Activated T-helper 2 cell treated with anti-CD3 and anti-CD28 coated beads, Interferon-gamma antibody, Interleukin-2, Interleukin-4, amounts not matched to agents 10 μg/mL and 5 μg/mL and 100 μg/mL, durations not matched to agents 14 hours and 24 hours and 36 hours (primary cell): ENCODE data around the gene PASK. TPM values are rescaled to one million over a fixed set of nuclear protein-coding genes. Genes with fewer than 3 reads are reported as not detected.

Experiments used
- DNase-seq: peaks from one replicate; pipeline ENCODE4 v3.0.0; 2021; ENCODE audit warnings: low spot score
- H3K27ac Mint-ChIP-seq: one replicate; pipeline ENCODE4 v1.8.0; 2021; ENCODE audit warnings: mixed read lengths
- H3K27me3 Mint-ChIP-seq: one replicate; pipeline ENCODE4 v1.8.0; 2021; ENCODE audit warnings: low read depth, mixed read lengths
- H3K36me3 Mint-ChIP-seq: one replicate; pipeline ENCODE4 v1.8.0; 2021; ENCODE audit warnings: low read depth, mixed read lengths
- H3K4me1 Mint-ChIP-seq: one replicate; pipeline ENCODE4 v1.8.0; 2021; ENCODE audit warnings: low read depth, mixed read lengths
- H3K4me3 Mint-ChIP-seq: one replicate; pipeline ENCODE4 v1.8.0; 2021; ENCODE audit warnings: low read depth, mild to moderate bottlenecking, moderate library complexity, mixed read lengths
- H3K9me3 Mint-ChIP-seq: one replicate; pipeline ENCODE4 v1.8.0; 2021; ENCODE audit warnings: mixed read lengths
- intact Hi-C: fragments of 100-400 bp; cut with micrococcal nuclease; formaldehyde crosslinking; loops from one replicate; pipeline ENCODE4 v1.15.1; 2023
- total RNA-seq: library from RNA; stranded (reverse); gene quantifications from 2 replicates; pipeline ENCODE4 v1.2.3, GENCODE V29; 2022

The PASK gene
- total RNA-seq, 1 donor from 2014 or later = 75.8 TPM

DNA sequence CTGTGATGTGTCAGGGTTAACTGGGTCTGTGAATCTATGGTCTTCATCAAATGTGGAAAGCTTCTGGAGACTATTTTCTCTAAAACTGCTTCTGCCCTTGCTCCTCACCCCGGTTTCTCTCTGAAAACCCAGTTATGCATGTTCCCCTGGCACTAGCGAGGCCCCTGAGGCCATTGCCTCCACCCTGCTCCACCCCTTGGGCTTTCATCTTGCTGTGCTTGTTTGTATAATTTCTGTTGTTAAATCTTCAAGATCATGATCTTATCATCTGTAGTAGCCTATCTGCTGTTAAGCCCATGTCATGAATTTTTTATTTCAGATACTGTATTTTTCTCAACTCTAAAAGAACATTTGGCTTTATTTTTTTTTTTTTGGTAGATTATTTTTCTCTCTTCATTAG, 24.3 kb upstream of the PASK start:
- Mint-ChIP-seq H3K36me3 (peaks cover 71% of the 10 kb centered on the region), H3K9me3 (peaks cover 23% of the 10 kb centered on the region), H3K27me3 (no peaks in the 10 kb centered on the region), H3K4me3 (no peak overlapping the region), H3K4me1 (peaks cover 2% of the 10 kb centered on the region), H3K27ac (no peak overlapping the region)
- intact Hi-C loops = no loop called here
- no peak for DNase-seq

- intact Hi-C loops = no loop called here
- H3K36me3 Mint-ChIP-seq = peaks cover 71% of the 10 kb centered on the region
- no peak for DNase-seq
- peaks cover 23% of the 10 kb centered on the region for H3K9me3 Mint-ChIP-seq
- H3K4me3 Mint-ChIP-seq = no peak overlapping the region
- H3K4me1 Mint-ChIP-seq = no peaks in the 10 kb centered on the region
- no peaks in the 10 kb centered on the region for H3K27me3 Mint-ChIP-seq
- no peak overlapping the region for H3K27ac Mint-ChIP-seq
Measured at GRCh38 chr2:241168366-241168765, 19.1 kb upstream of the PASK start.

GRCh38 chr2:241163601-241164118, 14.4 kb upstream of the PASK start:
- Mint-ChIP-seq H3K27me3 (no peaks in the 10 kb centered on the region), H3K36me3 (peaks cover 67% of the 10 kb centered on the region), H3K9me3 (no peaks in the 10 kb centered on the region), H3K27ac (no peak overlapping the region), H3K4me1 (peaks cover 1% of the 10 kb centered on the region), H3K4me3 (no peak overlapping the region)
- DNase-seq = no peak
- intact Hi-C loops = no loop called here

- H3K27me3 Mint-ChIP-seq = no peaks in the 10 kb centered on the region
- peaks cover 1% of the 10 kb centered on the region for H3K4me1 Mint-ChIP-seq
Measured at GRCh38 chr2:241161646-241162281, 12.5 kb upstream of the PASK start.

GRCh38 chr2:241160318-241160717, 11.0 kb upstream of the PASK start:
- DNase-seq = no peak
- peaks cover 3% of the 10 kb centered on the region for H3K4me1 Mint-ChIP-seq
- no peaks in the 10 kb centered on the region for H3K27me3 Mint-ChIP-seq
- H3K4me3 Mint-ChIP-seq = no peak overlapping the region
- H3K9me3 Mint-ChIP-seq = no peaks in the 10 kb centered on the region
- peaks cover 61% of the 10 kb centered on the region for H3K36me3 Mint-ChIP-seq
- intact Hi-C loops = no loop called here
- no peak overlapping the region for H3K27ac Mint-ChIP-seq

More at GRCh38 chr2:241161646-241162281, 12.5 kb upstream of the PASK start:
- H3K36me3 Mint-ChIP-seq = peaks cover 68% of the 10 kb centered on the region
- intact Hi-C loops = no loop called here
- no peak overlapping the region for H3K27ac Mint-ChIP-seq
- DNase-seq = no peak
- no peaks in the 10 kb centered on the region for H3K9me3 Mint-ChIP-seq
- H3K4me3 Mint-ChIP-seq = no peak overlapping the region

DNA sequence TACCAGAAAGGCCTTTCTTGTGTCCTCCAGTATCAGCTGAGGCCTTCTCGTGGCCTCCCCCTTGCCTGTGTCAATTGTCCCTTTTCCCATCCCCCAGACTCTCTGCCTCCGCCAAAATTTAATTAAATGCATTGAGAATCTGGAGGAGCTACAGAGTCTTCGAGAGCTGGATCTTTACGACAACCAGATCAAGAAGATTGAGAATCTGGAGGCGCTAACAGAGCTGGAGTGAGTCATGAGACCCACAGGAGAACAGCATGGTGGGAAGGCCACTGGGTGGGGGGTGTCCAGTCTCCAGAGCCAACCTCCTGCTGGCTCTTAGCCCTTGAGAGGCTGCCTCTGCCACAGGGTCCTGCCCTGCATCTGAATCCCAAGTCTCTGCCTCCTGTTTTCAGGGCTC, 9.8 kb upstream of the PASK start:
- Mint-ChIP-seq H3K27ac (no peak overlapping the region), H3K9me3 (no peaks in the 10 kb centered on the region), H3K27me3 (no peaks in the 10 kb centered on the region), H3K36me3 (peaks cover 64% of the 10 kb centered on the region), H3K4me3 (no peak overlapping the region), H3K4me1 (peaks cover 3% of the 10 kb centered on the region)
- intact Hi-C loops = loop anchor here (10.0 kb wide), 2 partner anchors 476 to 594 kb away; partner anchors contain the start of genes ATG4B, DUSP28, RNPEPL1 and THAP4
- no peak for DNase-seq

DNA sequence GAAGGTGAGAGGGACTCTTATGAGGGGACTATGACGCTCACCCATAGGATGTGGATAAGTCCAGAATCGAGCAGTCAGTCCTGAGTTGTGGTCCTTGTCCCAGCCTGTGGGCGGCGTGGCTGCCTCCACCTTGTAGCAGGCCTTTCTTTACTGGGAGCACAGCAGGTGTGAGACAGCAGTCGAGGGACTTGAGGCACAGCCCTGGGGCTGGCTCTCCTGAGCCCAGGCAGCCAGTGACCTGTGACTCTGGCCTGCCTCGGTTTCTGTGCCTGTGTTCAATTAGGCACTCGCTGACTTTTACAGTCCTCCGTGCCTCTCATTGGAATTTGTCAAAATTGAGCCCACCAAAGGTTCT, 9.3 kb upstream of the PASK start:
- Mint-ChIP-seq H3K4me3 (no peak overlapping the region), H3K4me1 (peaks cover 5% of the 10 kb centered on the region), H3K27ac (peak overlapping the region; percentile 47), H3K36me3 (peaks cover 61% of the 10 kb centered on the region), H3K27me3 (no peaks in the 10 kb centered on the region), H3K9me3 (no peaks in the 10 kb centered on the region)
- no peak for DNase-seq
- intact Hi-C loops = loop anchor here (10.0 kb wide), 2 partner anchors 476 to 594 kb away; partner anchors contain the start of genes ATG4B, DUSP28, RNPEPL1 and THAP4

DNA sequence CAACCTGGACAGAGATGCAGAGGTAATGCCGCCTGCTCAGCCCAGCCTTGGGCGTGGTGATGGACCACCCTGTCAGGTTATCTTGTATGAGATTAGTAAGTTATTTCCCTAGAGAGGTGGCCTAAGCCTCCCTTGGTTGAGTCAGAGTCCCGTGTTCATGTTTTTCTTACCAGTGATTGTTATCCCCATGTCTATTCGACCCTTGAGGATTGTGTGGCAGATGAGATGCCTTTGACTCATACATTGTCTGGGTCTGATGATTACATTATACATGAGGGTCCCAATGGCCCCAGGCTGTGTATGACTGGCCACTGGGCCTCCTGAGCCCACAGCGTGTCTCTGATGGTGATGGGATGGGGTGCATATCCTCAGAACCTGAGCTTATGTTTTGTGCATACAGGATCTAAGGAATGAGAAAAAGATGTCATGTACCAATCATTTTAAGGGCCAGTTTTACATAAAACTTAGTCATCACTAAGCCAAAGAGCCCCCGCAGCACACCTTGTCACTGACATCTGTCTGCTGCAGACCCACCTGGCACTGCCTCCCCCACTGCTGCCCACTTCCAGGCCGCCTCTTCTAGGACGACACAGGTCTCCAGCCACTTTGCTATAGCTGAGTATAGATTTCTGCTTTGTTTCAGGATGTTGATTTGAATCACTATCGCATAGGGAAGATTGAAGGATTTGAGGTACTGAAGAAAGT, 8.7 kb upstream of the PASK start:
- H3K9me3 Mint-ChIP-seq = no peaks in the 10 kb centered on the region
- H3K27me3 Mint-ChIP-seq = no peaks in the 10 kb centered on the region
- intact Hi-C loops = loop anchor here (10.0 kb wide), 2 partner anchors 477 to 593 kb away; partner anchors contain the start of genes ATG4B, DUSP28, RNPEPL1 and THAP4
- H3K27ac Mint-ChIP-seq = peak overlapping the region; percentile 47
- no peak for DNase-seq
- H3K4me3 Mint-ChIP-seq = no peak overlapping the region
- peaks cover 11% of the 10 kb centered on the region for H3K4me1 Mint-ChIP-seq
- peaks cover 61% of the 10 kb centered on the region for H3K36me3 Mint-ChIP-seq

GRCh38 chr2:241156971-241157441, 7.7 kb upstream of the PASK start:
- H3K4me1 Mint-ChIP-seq = peaks cover 17% of the 10 kb centered on the region
- no peak overlapping the region for H3K27ac Mint-ChIP-seq
- no peak overlapping the region for H3K4me3 Mint-ChIP-seq
- H3K9me3 Mint-ChIP-seq = no peaks in the 10 kb centered on the region
- peaks cover 63% of the 10 kb centered on the region for H3K36me3 Mint-ChIP-seq
- H3K27me3 Mint-ChIP-seq = no peaks in the 10 kb centered on the region
- no peak for DNase-seq
- intact Hi-C loops = loop anchor here (10.0 kb wide), 2 partner anchors 478 to 592 kb away; partner anchors contain the start of genes ATG4B, DUSP28, RNPEPL1 and THAP4

- no peak for DNase-seq
- Mint-ChIP-seq H3K27ac (peak overlapping the region; percentile 17), H3K9me3 (no peaks in the 10 kb centered on the region), H3K36me3 (peaks cover 58% of the 10 kb centered on the region), H3K27me3 (no peaks in the 10 kb centered on the region), H3K4me3 (no peak overlapping the region), H3K4me1 (peaks cover 27% of the 10 kb centered on the region)
- intact Hi-C loops = loop anchor here (10.0 kb wide), 2 partner anchors 479 to 591 kb away; partner anchors contain the start of genes ATG4B, DUSP28, RNPEPL1 and THAP4
Measured at GRCh38 chr2:241155936-241156335, 6.7 kb upstream of the PASK start.

GRCh38 chr2:241154915-241155314, 5.6 kb upstream of the PASK start:
- no peak for DNase-seq
- Mint-ChIP-seq H3K27ac (peak overlapping the region; percentile 75), H3K27me3 (no peaks in the 10 kb centered on the region)

GRCh38 chr2:241153616-241154015, 4.3 kb upstream of the PASK start:
- Mint-ChIP-seq H3K4me3 (no peak overlapping the region), H3K9me3 (no peaks in the 10 kb centered on the region), H3K4me1 (peaks cover 31% of the 10 kb centered on the region), H3K27ac (peak overlapping the region; percentile 71), H3K27me3 (no peaks in the 10 kb centered on the region), H3K36me3 (peaks cover 42% of the 10 kb centered on the region)
- no peak for DNase-seq
- intact Hi-C loops = loop anchor here (10.0 kb wide), 2 partner anchors 481 to 589 kb away; partner anchors contain the start of genes ATG4B, DUSP28, RNPEPL1 and THAP4

More at GRCh38 chr2:241154915-241155314, 5.6 kb upstream of the PASK start:
- H3K4me1 Mint-ChIP-seq = peaks cover 31% of the 10 kb centered on the region
- peaks cover 54% of the 10 kb centered on the region for H3K36me3 Mint-ChIP-seq
- H3K9me3 Mint-ChIP-seq = no peaks in the 10 kb centered on the region
- H3K4me3 Mint-ChIP-seq = no peak overlapping the region
- intact Hi-C loops = loop anchor here (10.0 kb wide), 2 partner anchors 480 to 590 kb away; partner anchors contain the start of genes ATG4B, DUSP28, RNPEPL1 and THAP4
